ENCODE measurements around the gene PAK2. TPM values are rescaled to one million over a fixed set of nuclear protein-coding genes. Genes with fewer than 3 reads are reported as not detected.

PAK2 gene
- 51.7 TPM for polyA plus RNA-seq (2013, experiment 1 of 4)
- 52.5 TPM for polyA plus RNA-seq (2013, experiment 2 of 4)
- polyA plus RNA-seq (2013, experiment 3 of 4) = 42.2 TPM
- 48.6 TPM for polyA plus RNA-seq (2013, experiment 4 of 4)

DNA sequence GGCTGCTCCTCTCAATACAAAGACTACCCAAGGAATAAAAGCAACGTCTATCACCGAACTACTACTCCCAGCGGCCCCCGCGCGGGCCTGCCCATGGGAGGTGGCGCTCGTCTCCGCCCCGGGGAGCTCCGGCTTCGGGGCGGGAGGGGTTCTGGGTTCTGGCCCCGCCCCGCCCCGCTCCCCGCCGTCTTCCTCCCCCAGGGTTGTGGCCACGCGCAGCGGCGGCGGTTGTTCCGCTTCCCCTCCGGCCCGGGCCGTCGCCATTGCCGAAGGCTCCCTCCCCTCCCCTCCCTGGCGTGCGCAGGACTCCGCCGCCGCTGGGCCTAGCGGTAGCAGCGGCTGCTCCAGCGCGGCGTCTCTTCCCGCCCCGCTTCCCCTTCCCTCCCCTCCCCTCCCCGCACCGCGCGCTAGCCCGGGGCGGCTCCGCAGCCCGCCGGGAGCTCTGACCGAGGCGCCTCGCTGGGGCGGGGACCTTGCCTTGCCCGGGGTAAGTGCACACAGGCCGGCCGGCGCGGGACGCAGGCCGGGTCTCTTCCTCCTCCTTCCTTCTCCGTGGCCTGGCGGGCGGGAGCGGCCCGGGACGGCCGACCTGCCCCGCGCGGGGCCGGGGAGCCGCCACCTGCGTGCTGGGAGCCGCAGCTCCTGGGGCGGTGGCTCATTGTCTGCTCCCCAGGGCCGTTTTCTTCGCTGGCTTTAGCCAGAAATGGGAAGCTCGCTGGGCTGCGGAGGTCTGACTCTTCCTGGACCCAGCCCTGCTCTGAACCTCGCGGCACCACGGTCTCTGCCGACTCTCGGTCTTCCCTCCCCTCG lies at the start of gene PAK2:
Gene PAK2 (plus strand): TSS at position 187 of the 810 bp plus-strand sequence. CDS start 42,790 bp downstream, outside the sequence.
- Histone ChIP-seq H3K27ac (ENCODE audit: insufficient read depth, low read depth, low read length, poor library complexity, severe bottlenecking) (peak within 1 kb of the TSS; percentile 96), H3K4me3 (ENCODE audit: insufficient read depth, low read depth, low read length) (peak within 1 kb of the TSS; percentile 96), H3K4me1 (ENCODE audit: control insufficient read depth, insufficient read depth, low read length) (no peaks in the 10 kb centered on the region), H3K9me3 (ENCODE audit: control insufficient read depth, low read length) (no peaks in the 10 kb centered on the region), H3K27me3 (ENCODE audit: control insufficient read depth, insufficient read depth, low read length, poor library complexity, severe bottlenecking) (no peaks in the 10 kb centered on the region), H3K36me3 (ENCODE audit: control insufficient read depth, insufficient read depth, low read length) (no peaks in the 10 kb centered on the region)
- 0% methylated on average over 86 of the region's 86 CpGs for WGBS, 2 experiments

DNA sequence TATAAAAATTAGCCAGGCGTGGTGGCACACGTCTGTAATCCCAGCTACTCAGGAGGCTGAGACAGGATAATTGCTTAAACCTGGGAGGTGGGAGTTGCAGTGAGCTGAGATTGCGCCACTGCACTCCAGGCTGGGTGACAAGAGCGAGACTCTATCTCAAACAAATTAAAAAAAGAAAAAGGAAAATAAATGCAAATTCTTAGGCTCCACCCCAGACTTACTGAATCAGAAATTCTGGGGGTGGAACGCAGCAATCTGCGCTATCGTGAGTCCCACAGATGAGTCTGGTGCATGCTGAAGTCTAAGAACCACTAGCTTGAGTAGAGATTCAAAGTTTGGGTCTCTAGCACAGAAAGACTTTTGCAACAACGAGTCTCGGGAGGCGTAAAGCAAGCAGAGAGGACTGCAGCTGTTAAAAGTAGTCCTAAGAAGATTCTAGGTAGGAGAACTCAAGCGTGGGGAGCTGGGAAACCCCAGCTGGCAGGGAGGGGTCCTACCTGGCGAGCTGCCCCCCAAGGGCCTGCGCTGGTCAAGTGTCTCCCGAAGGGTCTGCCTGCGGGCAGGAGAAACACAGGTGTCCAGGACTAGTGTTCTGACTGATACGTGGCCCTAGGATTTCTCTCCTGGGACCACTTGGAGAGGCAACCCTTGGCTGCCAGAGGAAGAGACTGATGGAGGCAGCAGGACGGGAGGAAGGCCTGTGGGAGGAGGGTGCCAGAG lies 49.6 kb upstream of the PAK2 start:
- no peaks in the 10 kb centered on the region for H3K9me3 ChIP-seq (ENCODE audit: control insufficient read depth, low read length)
- no peaks in the 10 kb centered on the region for H3K36me3 ChIP-seq (ENCODE audit: control insufficient read depth, insufficient read depth, low read length)
- 93 to 96% methylated on average over 17 of the region's 17 CpGs for WGBS, 2 experiments

DNA sequence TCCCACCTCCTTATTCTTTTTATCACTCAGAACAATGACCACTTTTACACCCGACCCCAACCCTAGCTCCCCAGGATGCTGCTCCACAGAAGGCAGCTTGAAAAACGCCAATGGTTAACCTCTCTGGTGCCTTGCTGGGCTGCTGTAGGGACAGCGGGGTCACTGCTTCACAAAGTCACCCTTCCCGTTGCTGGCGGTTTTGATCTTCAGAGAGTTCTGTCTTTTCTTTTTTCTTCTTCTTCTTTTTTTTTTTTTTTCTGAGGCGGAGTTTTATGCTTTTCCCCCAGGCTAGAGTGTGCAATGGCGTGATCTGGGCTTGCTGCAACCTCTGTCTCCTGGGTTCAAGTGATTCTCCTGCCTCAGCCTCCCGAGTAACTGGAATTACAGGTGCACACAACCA lies 48.3 kb upstream of the PAK2 start:
- Histone ChIP-seq H3K4me3 (ENCODE audit: insufficient read depth, low read depth, low read length) (no peak overlapping the region), H3K27me3 (ENCODE audit: control insufficient read depth, insufficient read depth, low read length, poor library complexity, severe bottlenecking) (no peaks in the 10 kb centered on the region), H3K36me3 (ENCODE audit: control insufficient read depth, insufficient read depth, low read length) (no peaks in the 10 kb centered on the region), H3K4me1 (ENCODE audit: control insufficient read depth, insufficient read depth, low read length) (no peaks in the 10 kb centered on the region), H3K9me3 (ENCODE audit: control insufficient read depth, low read length) (no peaks in the 10 kb centered on the region), H3K27ac (ENCODE audit: insufficient read depth, low read depth, low read length, poor library complexity, severe bottlenecking) (no peak overlapping the region)
- WGBS, 2 experiments = 83 to 89% methylated on average over 8 of the region's 8 CpGs

More for the DNA sequence above, 49.6 kb upstream of the PAK2 start:
- Histone ChIP-seq H3K4me3 (ENCODE audit: insufficient read depth, low read depth, low read length) (no peak overlapping the region), H3K27me3 (ENCODE audit: control insufficient read depth, insufficient read depth, low read length, poor library complexity, severe bottlenecking) (no peaks in the 10 kb centered on the region), H3K4me1 (ENCODE audit: control insufficient read depth, insufficient read depth, low read length) (no peaks in the 10 kb centered on the region), H3K27ac (ENCODE audit: insufficient read depth, low read depth, low read length, poor library complexity, severe bottlenecking) (no peak overlapping the region)

DNA sequence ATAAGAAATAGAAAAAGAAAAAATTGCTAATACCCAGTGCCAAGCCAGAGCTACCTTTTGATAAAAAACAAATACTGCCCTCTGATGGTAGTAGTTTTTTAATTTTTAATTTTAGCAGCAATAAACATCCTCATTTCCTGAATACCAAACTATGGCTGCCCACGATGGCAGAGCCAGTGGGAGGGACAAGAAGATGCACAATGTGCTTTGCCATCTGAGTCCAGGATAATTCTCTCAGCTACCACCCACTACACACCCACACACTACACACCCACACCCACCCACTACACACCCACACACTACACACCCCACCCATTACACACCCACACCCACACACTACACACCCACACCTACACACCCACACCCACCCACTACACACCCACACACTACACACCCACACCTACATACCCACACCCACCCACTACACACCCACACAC lies 45.4 kb upstream of the PAK2 start:
- no peak overlapping the region for H3K27ac ChIP-seq (ENCODE audit: insufficient read depth, low read depth, low read length, poor library complexity, severe bottlenecking)
- H3K36me3 ChIP-seq (ENCODE audit: control insufficient read depth, insufficient read depth, low read length) = no peaks in the 10 kb centered on the region
- H3K27me3 ChIP-seq (ENCODE audit: control insufficient read depth, insufficient read depth, low read length, poor library complexity, severe bottlenecking) = no peaks in the 10 kb centered on the region
- no peak overlapping the region for H3K4me3 ChIP-seq (ENCODE audit: insufficient read depth, low read depth, low read length)
- H3K9me3 ChIP-seq (ENCODE audit: control insufficient read depth, low read length) = no peaks in the 10 kb centered on the region
- WGBS, 2 experiments = 81 to 95% methylated on average over 1 of the region's 1 CpG
- H3K4me1 ChIP-seq (ENCODE audit: control insufficient read depth, insufficient read depth, low read length) = no peaks in the 10 kb centered on the region

DNA sequence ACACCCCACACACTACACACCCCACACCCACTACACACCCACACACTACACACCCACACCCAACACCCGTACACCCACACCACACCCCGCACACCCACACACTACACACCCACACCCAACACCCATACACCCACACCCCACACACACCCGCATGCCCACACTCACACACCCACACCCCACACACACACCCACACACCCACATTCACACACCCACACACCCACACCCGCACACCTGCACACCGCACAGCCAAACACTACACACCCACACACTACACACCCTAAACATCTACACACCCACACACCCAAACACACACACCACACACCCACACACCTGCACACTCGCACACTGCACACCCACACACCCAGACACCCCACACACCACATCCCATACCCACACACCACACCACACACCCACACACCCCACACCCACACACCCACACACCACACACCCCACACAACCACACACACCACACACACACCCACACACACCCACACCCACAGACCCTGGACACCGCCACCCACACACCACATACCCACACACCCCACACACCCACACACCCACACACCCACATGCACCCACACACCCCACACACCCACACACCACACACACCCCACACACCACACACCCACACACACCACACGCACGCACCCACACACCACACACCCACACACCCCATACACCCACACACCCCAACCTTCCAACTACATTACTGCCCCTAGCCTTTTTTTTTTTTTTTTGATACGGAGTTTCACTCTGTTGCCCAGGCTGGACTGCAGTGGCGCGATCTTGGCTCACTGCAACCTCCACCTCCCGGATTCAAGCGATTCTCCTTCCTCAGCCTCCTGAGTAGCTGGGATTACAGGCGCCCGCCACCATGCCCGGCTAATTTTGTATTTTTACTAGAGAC lies 44.5 kb upstream of the PAK2 start:
- 90 to 92% methylated on average over 17 of the region's 17 CpGs for WGBS, 2 experiments

DNA sequence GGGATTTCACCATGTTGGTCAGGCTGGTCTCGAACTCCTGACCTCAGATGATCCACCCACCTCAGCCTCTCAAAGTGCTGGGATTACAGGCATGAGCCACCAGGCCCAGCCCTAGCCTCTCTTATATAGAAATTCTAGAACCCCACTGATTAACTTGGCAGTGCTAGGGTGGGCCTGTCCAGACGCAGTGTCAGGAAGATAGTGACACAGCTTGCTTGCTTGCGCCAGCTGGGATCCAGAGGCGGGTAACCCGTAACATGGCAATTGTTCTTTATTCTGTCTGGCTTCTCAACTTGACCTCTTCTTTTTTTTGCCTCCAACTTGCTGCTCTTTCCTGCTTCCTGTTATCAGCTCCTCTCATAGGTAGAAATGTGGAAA lies 43.8 kb upstream of the PAK2 start:
- H3K9me3 ChIP-seq (ENCODE audit: control insufficient read depth, low read length) = no peaks in the 10 kb centered on the region
- 94 to 96% methylated on average over 5 of the region's 5 CpGs for WGBS, 2 experiments
- no peaks in the 10 kb centered on the region for H3K36me3 ChIP-seq (ENCODE audit: control insufficient read depth, insufficient read depth, low read length)
- H3K27ac ChIP-seq (ENCODE audit: insufficient read depth, low read depth, low read length, poor library complexity, severe bottlenecking) = no peak overlapping the region
- no peaks in the 10 kb centered on the region for H3K4me1 ChIP-seq (ENCODE audit: control insufficient read depth, insufficient read depth, low read length)
- no peak overlapping the region for H3K4me3 ChIP-seq (ENCODE audit: insufficient read depth, low read depth, low read length)
- no peaks in the 10 kb centered on the region for H3K27me3 ChIP-seq (ENCODE audit: control insufficient read depth, insufficient read depth, low read length, poor library complexity, severe bottlenecking)

More for the DNA sequence above, 44.5 kb upstream of the PAK2 start:
- H3K27ac ChIP-seq (ENCODE audit: insufficient read depth, low read depth, low read length, poor library complexity, severe bottlenecking) = no peak overlapping the region
- H3K27me3 ChIP-seq (ENCODE audit: control insufficient read depth, insufficient read depth, low read length, poor library complexity, severe bottlenecking) = no peaks in the 10 kb centered on the region
- H3K4me1 ChIP-seq (ENCODE audit: control insufficient read depth, insufficient read depth, low read length) = no peaks in the 10 kb centered on the region
- H3K9me3 ChIP-seq (ENCODE audit: control insufficient read depth, low read length) = no peaks in the 10 kb centered on the region
- H3K4me3 ChIP-seq (ENCODE audit: insufficient read depth, low read depth, low read length) = no peak overlapping the region
- H3K36me3 ChIP-seq (ENCODE audit: control insufficient read depth, insufficient read depth, low read length) = no peaks in the 10 kb centered on the region

DNA sequence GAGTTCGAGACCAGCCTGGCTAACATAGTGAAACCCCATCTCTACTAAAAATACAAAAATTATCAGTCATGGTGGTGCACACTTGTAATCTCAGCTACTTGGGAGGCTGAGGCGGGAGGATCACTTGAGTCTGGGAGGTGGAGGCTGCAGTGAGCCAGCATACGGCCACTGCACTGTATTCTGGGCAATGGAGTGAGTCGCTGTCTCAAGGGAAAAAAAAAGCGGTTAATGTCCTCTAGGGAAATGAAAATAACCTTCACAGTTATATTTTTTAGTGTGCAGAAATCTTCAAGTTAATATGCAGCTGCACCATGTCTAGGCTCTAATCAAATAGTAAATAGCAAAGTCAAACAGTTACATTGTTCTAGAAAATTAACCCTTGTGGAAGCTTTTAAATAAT lies 42.4 kb upstream of the PAK2 start:
- WGBS, 2 experiments = 81 to 90% methylated on average over 5 of the region's 5 CpGs
- Histone ChIP-seq H3K9me3 (ENCODE audit: control insufficient read depth, low read length) (no peaks in the 10 kb centered on the region), H3K36me3 (ENCODE audit: control insufficient read depth, insufficient read depth, low read length) (no peaks in the 10 kb centered on the region), H3K4me3 (ENCODE audit: insufficient read depth, low read depth, low read length) (no peak overlapping the region), H3K27me3 (ENCODE audit: control insufficient read depth, insufficient read depth, low read length, poor library complexity, severe bottlenecking) (no peaks in the 10 kb centered on the region), H3K4me1 (ENCODE audit: control insufficient read depth, insufficient read depth, low read length) (no peaks in the 10 kb centered on the region), H3K27ac (ENCODE audit: insufficient read depth, low read depth, low read length, poor library complexity, severe bottlenecking) (no peak overlapping the region)

DNA sequence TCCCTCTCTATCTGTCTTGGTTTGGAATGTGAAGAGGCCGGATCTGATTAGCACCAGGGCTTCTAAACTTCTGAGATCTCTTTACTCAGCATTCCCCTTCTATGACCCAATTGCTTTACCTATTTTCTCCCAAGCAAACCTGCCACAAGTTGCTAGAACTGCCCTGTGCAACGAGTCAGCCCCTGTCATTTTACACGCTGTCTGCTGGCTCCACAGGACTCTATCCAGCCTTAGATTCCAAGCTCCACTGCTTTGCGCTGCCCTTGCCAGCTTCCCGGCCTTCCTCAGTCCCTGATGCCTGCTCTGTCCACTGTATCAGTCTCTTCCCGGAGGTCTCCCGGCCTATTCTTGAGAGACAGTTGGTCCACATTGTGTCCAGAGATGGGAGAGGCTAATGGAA lies 39.9 kb upstream of the PAK2 start:
- H3K27ac ChIP-seq (ENCODE audit: insufficient read depth, low read depth, low read length, poor library complexity, severe bottlenecking) = no peak overlapping the region
- H3K27me3 ChIP-seq (ENCODE audit: control insufficient read depth, insufficient read depth, low read length, poor library complexity, severe bottlenecking) = no peaks in the 10 kb centered on the region
- H3K36me3 ChIP-seq (ENCODE audit: control insufficient read depth, insufficient read depth, low read length) = no peaks in the 10 kb centered on the region
- H3K4me3 ChIP-seq (ENCODE audit: insufficient read depth, low read depth, low read length) = no peak overlapping the region
- H3K4me1 ChIP-seq (ENCODE audit: control insufficient read depth, insufficient read depth, low read length) = no peaks in the 10 kb centered on the region
- H3K9me3 ChIP-seq (ENCODE audit: control insufficient read depth, low read length) = no peaks in the 10 kb centered on the region
- WGBS, 2 experiments = 90 to 93% methylated on average over 7 of the region's 7 CpGs

DNA sequence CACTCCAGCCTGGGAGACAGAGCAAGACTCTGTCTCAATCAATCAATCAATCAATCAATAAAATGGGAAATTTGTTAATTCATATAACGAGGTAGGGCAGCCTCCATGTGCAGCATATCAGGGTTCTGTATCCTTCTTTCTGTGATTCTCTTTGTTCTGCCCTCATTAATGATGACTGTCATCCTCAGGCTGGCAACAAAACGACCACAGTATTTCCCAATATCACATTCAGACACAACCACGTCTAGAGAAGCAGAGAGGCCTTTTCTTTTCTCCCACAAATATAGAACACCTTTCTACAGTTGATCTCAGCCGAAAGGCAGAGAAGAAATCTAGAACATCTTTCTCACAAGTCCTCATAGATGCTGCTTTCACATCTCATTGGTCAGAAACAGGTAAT lies 38.9 kb upstream of the PAK2 start:
- Histone ChIP-seq H3K27ac (ENCODE audit: insufficient read depth, low read depth, low read length, poor library complexity, severe bottlenecking) (no peak overlapping the region), H3K27me3 (ENCODE audit: control insufficient read depth, insufficient read depth, low read length, poor library complexity, severe bottlenecking) (no peaks in the 10 kb centered on the region), H3K4me3 (ENCODE audit: insufficient read depth, low read depth, low read length) (no peak overlapping the region), H3K36me3 (ENCODE audit: control insufficient read depth, insufficient read depth, low read length) (no peaks in the 10 kb centered on the region), H3K4me1 (ENCODE audit: control insufficient read depth, insufficient read depth, low read length) (no peaks in the 10 kb centered on the region), H3K9me3 (ENCODE audit: control insufficient read depth, low read length) (no peaks in the 10 kb centered on the region)
- WGBS, 2 experiments = 84 to 90% methylated on average over 4 of the region's 4 CpGs

Data from ectodermal cell (in vitro differentiated cells).